GM10248 (cell line): ENCODE data around the gene ONECUT3.

Experiments used
- CTCF ChIA-PET: fragments of 300-600 bp; sonication (Branson Sonifier 250); formaldehyde crosslinking; extraction: SDS; loops from one replicate; lab custom pipeline; 2021; ENCODE audit warnings: antibody characterized with exemption; lab: Yijun Ruan, JAX
- POLR2A ChIA-PET: fragments of 350-650 bp; sonication (Branson Sonifier 250); formaldehyde crosslinking; extraction: SDS; loops from one replicate; lab custom pipeline; 2020; ENCODE audit warnings: antibody characterized with exemption; lab: Yijun Ruan, JAX
- DNase-seq: peaks from one replicate; pipeline ENCODE4 v3.0.0; 2012; ENCODE audit errors: extremely low spot score
- TF ChIP-seq, protein P1 (sequence below): IDR thresholded peaks from 2 replicates; pipeline ENCODE4 v1.5.1; 2012; ENCODE audit warnings: mild to moderate bottlenecking, low read depth; ENCODE audit errors: extremely low read depth, missing control alignments, control extremely low read depth

ONECUT3 gene

DNA sequence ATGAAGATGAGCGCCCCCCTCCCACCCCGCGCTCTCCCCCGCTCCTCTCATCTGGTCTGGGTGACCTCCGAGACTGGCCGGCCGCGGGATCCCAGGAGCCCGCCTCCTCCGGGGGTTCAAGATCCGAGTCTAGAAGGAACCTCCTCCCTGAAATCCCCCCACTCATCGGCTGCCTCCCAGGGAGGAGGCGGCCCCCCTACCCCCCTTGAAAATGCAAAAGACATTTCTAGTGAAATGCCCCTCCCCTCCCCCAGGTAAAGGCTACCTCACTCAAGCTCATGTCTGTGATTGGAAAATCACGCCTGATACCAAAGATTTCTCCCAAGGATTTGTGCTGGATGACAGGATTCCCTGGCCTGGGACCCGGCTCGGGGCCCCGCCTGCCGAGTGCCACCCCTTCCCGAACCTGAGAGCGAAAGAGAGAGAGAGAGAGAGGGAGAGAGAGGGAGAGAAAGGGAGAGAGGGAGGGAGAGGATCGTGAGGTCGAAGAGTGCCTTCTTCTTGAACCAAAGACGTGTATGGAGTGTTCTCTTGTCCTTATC, 23.4 kb downstream of the ONECUT3 start:
- TF ChIP-seq, protein P1, sequence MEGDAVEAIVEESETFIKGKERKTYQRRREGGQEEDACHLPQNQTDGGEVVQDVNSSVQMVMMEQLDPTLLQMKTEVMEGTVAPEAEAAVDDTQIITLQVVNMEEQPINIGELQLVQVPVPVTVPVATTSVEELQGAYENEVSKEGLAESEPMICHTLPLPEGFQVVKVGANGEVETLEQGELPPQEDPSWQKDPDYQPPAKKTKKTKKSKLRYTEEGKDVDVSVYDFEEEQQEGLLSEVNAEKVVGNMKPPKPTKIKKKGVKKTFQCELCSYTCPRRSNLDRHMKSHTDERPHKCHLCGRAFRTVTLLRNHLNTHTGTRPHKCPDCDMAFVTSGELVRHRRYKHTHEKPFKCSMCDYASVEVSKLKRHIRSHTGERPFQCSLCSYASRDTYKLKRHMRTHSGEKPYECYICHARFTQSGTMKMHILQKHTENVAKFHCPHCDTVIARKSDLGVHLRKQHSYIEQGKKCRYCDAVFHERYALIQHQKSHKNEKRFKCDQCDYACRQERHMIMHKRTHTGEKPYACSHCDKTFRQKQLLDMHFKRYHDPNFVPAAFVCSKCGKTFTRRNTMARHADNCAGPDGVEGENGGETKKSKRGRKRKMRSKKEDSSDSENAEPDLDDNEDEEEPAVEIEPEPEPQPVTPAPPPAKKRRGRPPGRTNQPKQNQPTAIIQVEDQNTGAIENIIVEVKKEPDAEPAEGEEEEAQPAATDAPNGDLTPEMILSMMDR: no peak
- POLR2A ChIA-PET: interaction anchor here (0.6 kb wide), 1 partner anchor 98 kb away, joined by 3 read pairs; no protein-coding TSS in a partner anchor
- DNase-seq: no peak
- CTCF ChIA-PET: no interaction called here

DNA sequence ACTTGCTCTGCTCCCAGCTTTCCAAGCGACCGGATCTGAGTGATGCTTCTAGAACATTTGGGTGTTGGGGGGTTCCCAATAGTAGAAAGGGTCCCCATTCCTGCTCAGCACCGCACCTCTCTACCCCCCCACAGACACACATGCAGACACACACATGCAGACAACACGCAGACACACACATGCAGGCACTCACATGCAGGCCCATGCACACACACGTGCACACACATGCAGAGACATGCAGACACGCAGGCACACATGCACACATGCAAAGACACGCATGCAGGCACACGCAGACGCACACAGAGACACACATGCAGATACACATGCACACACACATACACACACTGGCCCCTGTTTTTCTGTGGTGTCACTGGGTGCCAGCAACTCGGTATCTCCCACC, 23.8 kb downstream of the ONECUT3 start:
- TF ChIP-seq, protein P1: no peak
- POLR2A ChIA-PET: interaction anchor here (0.6 kb wide), 1 partner anchor 97 kb away, joined by 3 read pairs; no protein-coding TSS in a partner anchor
- DNase-seq: no peak
- CTCF ChIA-PET: no interaction called here

DNA sequence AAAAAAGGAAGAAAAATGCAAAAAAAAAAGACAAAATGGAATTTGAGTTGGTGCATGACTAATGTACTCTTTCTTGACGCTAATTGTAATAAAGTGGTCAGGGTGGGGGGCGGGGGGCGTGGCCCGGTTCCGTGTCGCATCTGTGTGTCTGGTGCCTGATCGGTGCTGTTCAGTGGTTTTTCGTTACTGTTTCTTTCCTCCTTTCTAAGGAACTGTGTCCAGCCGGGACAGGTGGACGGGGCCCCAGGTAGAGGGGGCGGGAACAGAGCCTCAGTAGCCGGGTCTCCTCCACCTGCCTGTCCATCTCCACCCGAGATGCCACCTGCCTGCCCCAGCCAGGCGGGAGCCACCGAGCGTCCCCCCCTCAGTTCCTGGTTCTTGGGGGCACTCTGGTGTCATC, 26.3 kb downstream of the ONECUT3 start:
- ChIA-PET POLR2A (interaction anchor here (0.5 kb wide), 1 partner anchor 75 kb away, joined by 3 read pairs; no protein-coding TSS in a partner anchor), CTCF (no interaction called here)
- TF ChIP-seq, protein P1: no peak
- no peak for DNase-seq

- no peak for DNase-seq
- TF ChIP-seq, protein P1: no peak
- ChIA-PET CTCF (interaction anchor here (1.3 to 1.9 kb wide), 2 partner anchors 15 to 234 kb away, joined by 4 to 10 read pairs; no protein-coding TSS in a partner anchor), POLR2A (interaction anchor here (0.5 kb wide), 1 partner anchor 75 kb away, joined by 3 read pairs; no protein-coding TSS in a partner anchor)
Observed at GRCh38 chr19:1780272-1780958, 27.1 kb downstream of the ONECUT3 start.

- TF ChIP-seq, protein P1: no peak
- ChIA-PET POLR2A (no interaction called here), CTCF (interaction anchor here (0.9 to 2.7 kb wide), 5 partner anchors 11 to 338 kb away, joined by 3 to 15 read pairs (median 4); no protein-coding TSS in a partner anchor)
- DNase-seq: no peak
Observed at GRCh38 chr19:1782521-1782920, 29.2 kb downstream of the ONECUT3 start.

GRCh38 chr19:1783354-1783753, 30.0 kb downstream of the ONECUT3 start:
- POLR2A ChIA-PET: no interaction called here
- CTCF ChIA-PET: interaction anchor here (0.9 to 2.7 kb wide), 3 partner anchors 10 to 339 kb away, joined by 3 to 15 read pairs (median 4); no protein-coding TSS in a partner anchor
- TF ChIP-seq, protein P1: no peak
- DNase-seq: no peak
